ENCODE measurements around the gene GLIPR1L2. TPM values are rescaled to one million over a fixed set of nuclear protein-coding genes. Genes with fewer than 3 reads are reported as not detected.

GLIPR1L2 gene
- total RNA-seq, 1 experiment from 2014 or later: not detected

GRCh38 chr12:75480469-75480949 lies 89.6 kb downstream of the GLIPR1L2 start, which contains the start of gene GLIPR1:
GLIPR1 (plus strand) TSS chr12:75480755; CDS start chr12:75480881, 126 bp downstream.
- no peaks in the 10 kb centered on the region for H4K20me1 ChIP-seq (ENCODE audit: low read length)
- H2AFZ ChIP-seq (ENCODE audit: low read length): peak within 1 kb of the TSS; percentile 75
- no peaks in the 10 kb centered on the region for H3K9me3 ChIP-seq (ENCODE audit: low read length)
- peak; percentile 95 for DNase-seq
- H3K9ac ChIP-seq (ENCODE audit: low read length): peak within 1 kb of the TSS; percentile 61
- peak within 1 kb of the TSS; percentile 92 for H3K4me2 ChIP-seq (ENCODE audit: low read length)
- BruUV-seq (replicated peaks): no TSS peak
- ChIA-PET CTCF (interaction anchor here (0.9 kb wide), 1 partner anchor 146 kb away, joined by 6 read pairs; the partner anchor contains the start of gene GLIPR1L1), POLR2A (ENCODE audit: unreplicated experiment) (interaction anchor here (0.6 to 1.6 kb wide), 3 partner anchors 31 to 89 kb away, joined by 3 to 11 read pairs (median 6); partner anchors contain the start of genes GLIPR1L2 and KRR1)
- ATAC-seq: peak; percentile 92
- peaks cover 31% of the 10 kb centered on the region for H3K79me2 ChIP-seq (ENCODE audit: low read length)
- H3K27me3 ChIP-seq (ENCODE audit: low read length): no peaks in the 10 kb centered on the region
- TF ChIP-seq EZH2phosphoT487 (IDR thresholded peaks at IDR 0.05; ENCODE audit: borderline replicate concordance, low read length): no peak
- TF ChIP-seq EZH2 (IDR thresholded peaks at IDR 0.05; ENCODE audit: low read length, unreplicated experiment): no peak
- TF ChIP-seq, protein P1, sequence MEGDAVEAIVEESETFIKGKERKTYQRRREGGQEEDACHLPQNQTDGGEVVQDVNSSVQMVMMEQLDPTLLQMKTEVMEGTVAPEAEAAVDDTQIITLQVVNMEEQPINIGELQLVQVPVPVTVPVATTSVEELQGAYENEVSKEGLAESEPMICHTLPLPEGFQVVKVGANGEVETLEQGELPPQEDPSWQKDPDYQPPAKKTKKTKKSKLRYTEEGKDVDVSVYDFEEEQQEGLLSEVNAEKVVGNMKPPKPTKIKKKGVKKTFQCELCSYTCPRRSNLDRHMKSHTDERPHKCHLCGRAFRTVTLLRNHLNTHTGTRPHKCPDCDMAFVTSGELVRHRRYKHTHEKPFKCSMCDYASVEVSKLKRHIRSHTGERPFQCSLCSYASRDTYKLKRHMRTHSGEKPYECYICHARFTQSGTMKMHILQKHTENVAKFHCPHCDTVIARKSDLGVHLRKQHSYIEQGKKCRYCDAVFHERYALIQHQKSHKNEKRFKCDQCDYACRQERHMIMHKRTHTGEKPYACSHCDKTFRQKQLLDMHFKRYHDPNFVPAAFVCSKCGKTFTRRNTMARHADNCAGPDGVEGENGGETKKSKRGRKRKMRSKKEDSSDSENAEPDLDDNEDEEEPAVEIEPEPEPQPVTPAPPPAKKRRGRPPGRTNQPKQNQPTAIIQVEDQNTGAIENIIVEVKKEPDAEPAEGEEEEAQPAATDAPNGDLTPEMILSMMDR (conservative IDR thresholded peaks at IDR 0.05; ENCODE audit: low read depth, low read length): no peak
- peak within 1 kb of the TSS; percentile 67 for H3K4me3 ChIP-seq (ENCODE audit: low read length)
- H3K36me3 ChIP-seq (ENCODE audit: low read depth, low read length): no peaks in the 10 kb centered on the region
- H3K9me2 ChIP-seq (replicated peaks; ENCODE audit: low read length): no peaks in the 10 kb centered on the region
- intact Hi-C loops (cut with micrococcal nuclease): loop anchor here (2.0 to 10.0 kb wide), 2 partner anchors 90 to 316 kb away; partner anchors contain the start of gene GLIPR1L2
- peak within 1 kb of the TSS; percentile 77 for H3K27ac ChIP-seq (ENCODE audit: low read length)
- no peaks in the 10 kb centered on the region for H3F3A ChIP-seq (ENCODE audit: low read length, unreplicated experiment)
- peaks cover 32% of the 10 kb centered on the region for H3K4me1 ChIP-seq (ENCODE audit: insufficient read depth, low read length)

DNA sequence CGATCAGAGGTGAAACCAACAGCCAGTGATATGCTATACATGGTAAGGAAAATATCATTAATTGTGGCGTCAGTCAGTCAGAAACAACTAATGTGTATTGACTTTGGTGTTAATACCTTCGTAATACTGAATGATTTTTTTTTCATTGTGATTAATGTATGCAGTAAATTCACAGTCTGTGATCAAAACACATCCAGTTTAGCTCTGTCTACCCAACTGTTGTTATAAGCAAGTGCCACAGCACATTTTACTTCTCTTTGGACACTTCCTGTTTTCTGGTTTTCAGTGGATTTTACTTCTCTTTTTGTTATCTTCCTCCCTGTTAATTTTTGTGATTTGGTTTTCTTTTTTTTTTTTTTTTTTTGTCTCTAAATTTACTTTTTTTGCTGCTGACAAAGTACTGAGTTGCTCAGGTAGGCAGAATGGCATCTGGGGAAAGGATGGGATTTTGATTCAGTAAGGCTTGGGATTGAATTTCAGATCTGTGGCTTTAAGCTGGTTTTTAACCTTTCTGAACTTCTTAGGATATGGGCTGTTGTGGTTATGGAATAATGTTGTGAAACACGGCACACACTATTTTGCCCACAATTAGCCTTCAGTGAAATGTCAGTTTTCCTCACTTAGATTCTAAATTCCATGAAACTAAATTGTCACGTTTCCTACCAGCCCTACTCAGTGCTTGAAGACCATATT lies 90.3 kb downstream of the GLIPR1L2 start:
- CTCF ChIA-PET: no interaction called here
- peak overlapping the region; percentile 92 for H3K4me2 ChIP-seq (ENCODE audit: low read length)
- peak overlapping the region; percentile 75 for H2AFZ ChIP-seq (ENCODE audit: low read length)

More for the DNA sequence above, 90.3 kb downstream of the GLIPR1L2 start:
- H3K27ac ChIP-seq (ENCODE audit: low read length): peak overlapping the region; percentile 77
- H3K4me3 ChIP-seq (ENCODE audit: low read length): peak overlapping the region; percentile 67
- H3K9ac ChIP-seq (ENCODE audit: low read length): peak overlapping the region; percentile 61
- no peak for DNase-seq
- H4K20me1 ChIP-seq (ENCODE audit: low read length): no peaks in the 10 kb centered on the region
- no peaks in the 10 kb centered on the region for H3F3A ChIP-seq (ENCODE audit: low read length, unreplicated experiment)
- peaks cover 32% of the 10 kb centered on the region for H3K4me1 ChIP-seq (ENCODE audit: insufficient read depth, low read length)
- no peaks in the 10 kb centered on the region for H3K9me3 ChIP-seq (ENCODE audit: low read length)
- H3K27me3 ChIP-seq (ENCODE audit: low read length): no peaks in the 10 kb centered on the region
- POLR2A ChIA-PET (ENCODE audit: unreplicated experiment): interaction anchor here (0.5 to 1.6 kb wide), 3 partner anchors 30 to 90 kb away, joined by 3 to 11 read pairs (median 5); partner anchors contain the start of genes GLIPR1L2 and KRR1
- intact Hi-C loops (cut with micrococcal nuclease): loop anchor here (2.0 to 10.0 kb wide), 2 partner anchors 90 to 316 kb away; partner anchors contain the start of gene GLIPR1L2
- no peaks in the 10 kb centered on the region for H3K9me2 ChIP-seq (replicated peaks; ENCODE audit: low read length)
- ATAC-seq: peak; percentile 5; the same call in 1 of the 2 replicates
- TF ChIP-seq EZH2 (IDR thresholded peaks at IDR 0.05; ENCODE audit: low read length, unreplicated experiment): no peak
- TF ChIP-seq, protein P1 (conservative IDR thresholded peaks at IDR 0.05; ENCODE audit: low read depth, low read length): no peak
- TF ChIP-seq EZH2phosphoT487 (IDR thresholded peaks at IDR 0.05; ENCODE audit: borderline replicate concordance, low read length): no peak
- BruUV-seq (replicated peaks): TSS peak; percentile 84
- no peaks in the 10 kb centered on the region for H3K36me3 ChIP-seq (ENCODE audit: low read depth, low read length)
- peaks cover 31% of the 10 kb centered on the region for H3K79me2 ChIP-seq (ENCODE audit: low read length)

Measured in PC-3 (cell line).